Inferior parietal cortex (tissue), 1 donor: Measurements from ENCODE around the gene NIPAL3.
"Not testable (repeated sequence)": the region's sequence is repeated elsewhere in the genome, so short reads cannot be mapped to it uniquely, and the experiment has no call there.

ENCODE experiments used
- DNase-seq: peaks from one replicate; pipeline ENCODE4 v3.0.0-alpha.2; 2016; ENCODE audit errors: extremely low spot score

The NIPAL3 gene

GRCh38 chr1:24516506-24516905 is 100.9 kb downstream of the NIPAL3 start:
- no peak for DNase-seq

GRCh38 chr1:24517898-24518297 is 102.3 kb downstream of the NIPAL3 start:
- DNase-seq = no peak

GRCh38 chr1:24520282-24520681 is 104.7 kb downstream of the NIPAL3 start:
- DNase-seq = not testable (repeated sequence)
